ENCODE data around the gene INAFM1. TPM values are rescaled to one million over a fixed set of nuclear protein-coding genes. Genes with fewer than 3 reads are reported as not detected.
A peak's percentile ranks its signal among the peaks of the same experiment; 100 is the strongest.

The INAFM1 gene
- polyA plus RNA-seq, 1 of the 3 experiments (the other 2 are of a cell fraction) = 5.5 TPM

DNA sequence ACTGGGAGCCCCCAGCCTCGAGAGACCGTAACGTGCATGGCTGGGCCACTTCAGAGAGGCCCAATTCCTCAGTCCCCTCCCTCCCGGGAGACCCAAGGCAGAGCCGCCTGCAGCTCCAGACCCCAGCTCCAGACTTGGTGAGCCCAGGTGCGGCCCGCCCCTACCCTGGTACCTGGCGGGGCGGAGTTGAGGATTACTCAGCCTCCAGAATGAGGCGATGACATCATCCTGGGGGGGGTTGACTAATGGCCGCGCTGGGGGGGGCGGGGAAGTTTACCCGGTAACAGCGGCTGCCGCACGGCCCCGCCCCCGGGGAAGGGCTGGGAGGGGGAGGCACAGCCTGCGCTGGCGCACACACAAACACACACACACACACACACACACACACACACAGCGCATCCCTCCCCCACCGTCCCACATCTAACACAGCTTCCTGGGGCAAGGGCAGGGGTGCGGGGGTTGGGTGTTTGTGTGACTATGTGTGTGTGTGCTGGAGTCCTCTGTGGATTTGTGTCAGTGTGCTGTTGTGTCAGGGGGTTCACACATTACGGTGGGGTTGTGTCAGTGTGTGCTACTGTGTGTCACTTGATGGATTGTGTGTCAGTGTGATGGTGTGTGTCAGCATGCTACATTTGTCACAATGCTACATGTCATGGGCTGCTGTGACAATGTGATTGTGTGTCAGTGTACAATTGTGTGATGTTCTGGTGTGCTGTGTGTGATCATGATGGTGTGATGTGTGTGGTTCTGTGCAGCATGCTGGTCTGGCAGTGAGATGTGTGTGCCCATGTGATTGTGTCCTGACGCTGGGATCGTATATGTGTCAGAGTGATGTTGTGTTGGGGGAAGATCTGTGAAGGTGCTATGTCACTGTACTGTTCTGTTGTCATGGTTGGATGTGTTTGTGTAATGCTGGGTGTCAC lies 33.4 kb upstream of the INAFM1 start (continued):
- TF ChIP-seq TCF12 (IDR thresholded peaks at IDR 0.05) (peak; percentile 35; the same call in 1 of the 2 replicates), FOSL2 (IDR thresholded peaks at IDR 0.05; ENCODE audit: borderline replicate concordance, low read depth) (no peak; the same call in 1 of the 2 replicates), CHD2 (IDR thresholded peaks at IDR 0.05; ENCODE audit: low read length, partially characterized antibody) (peak; percentile 82), YY1 (IDR thresholded peaks at IDR 0.05; ENCODE audit: low read depth) (peak; percentile 80), RFX5 (IDR thresholded peaks at IDR 0.05; ENCODE audit: low read length) (peak; percentile 92), MXI1 (IDR thresholded peaks at IDR 0.05; ENCODE audit: low read depth, low read length) (0 out of 2 replicates have a peak, but pooled peaks have one; percentile 21)
- TF ChIP-seq, protein P1, sequence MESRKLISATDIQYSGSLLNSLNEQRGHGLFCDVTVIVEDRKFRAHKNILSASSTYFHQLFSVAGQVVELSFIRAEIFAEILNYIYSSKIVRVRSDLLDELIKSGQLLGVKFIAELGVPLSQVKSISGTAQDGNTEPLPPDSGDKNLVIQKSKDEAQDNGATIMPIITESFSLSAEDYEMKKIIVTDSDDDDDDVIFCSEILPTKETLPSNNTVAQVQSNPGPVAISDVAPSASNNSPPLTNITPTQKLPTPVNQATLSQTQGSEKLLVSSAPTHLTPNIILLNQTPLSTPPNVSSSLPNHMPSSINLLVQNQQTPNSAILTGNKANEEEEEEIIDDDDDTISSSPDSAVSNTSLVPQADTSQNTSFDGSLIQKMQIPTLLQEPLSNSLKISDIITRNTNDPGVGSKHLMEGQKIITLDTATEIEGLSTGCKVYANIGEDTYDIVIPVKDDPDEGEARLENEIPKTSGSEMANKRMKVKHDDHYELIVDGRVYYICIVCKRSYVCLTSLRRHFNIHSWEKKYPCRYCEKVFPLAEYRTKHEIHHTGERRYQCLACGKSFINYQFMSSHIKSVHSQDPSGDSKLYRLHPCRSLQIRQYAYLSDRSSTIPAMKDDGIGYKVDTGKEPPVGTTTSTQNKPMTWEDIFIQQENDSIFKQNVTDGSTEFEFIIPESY (IDR thresholded peaks at IDR 0.05; ENCODE audit: borderline replicate concordance, low read depth) = no peak

DNA sequence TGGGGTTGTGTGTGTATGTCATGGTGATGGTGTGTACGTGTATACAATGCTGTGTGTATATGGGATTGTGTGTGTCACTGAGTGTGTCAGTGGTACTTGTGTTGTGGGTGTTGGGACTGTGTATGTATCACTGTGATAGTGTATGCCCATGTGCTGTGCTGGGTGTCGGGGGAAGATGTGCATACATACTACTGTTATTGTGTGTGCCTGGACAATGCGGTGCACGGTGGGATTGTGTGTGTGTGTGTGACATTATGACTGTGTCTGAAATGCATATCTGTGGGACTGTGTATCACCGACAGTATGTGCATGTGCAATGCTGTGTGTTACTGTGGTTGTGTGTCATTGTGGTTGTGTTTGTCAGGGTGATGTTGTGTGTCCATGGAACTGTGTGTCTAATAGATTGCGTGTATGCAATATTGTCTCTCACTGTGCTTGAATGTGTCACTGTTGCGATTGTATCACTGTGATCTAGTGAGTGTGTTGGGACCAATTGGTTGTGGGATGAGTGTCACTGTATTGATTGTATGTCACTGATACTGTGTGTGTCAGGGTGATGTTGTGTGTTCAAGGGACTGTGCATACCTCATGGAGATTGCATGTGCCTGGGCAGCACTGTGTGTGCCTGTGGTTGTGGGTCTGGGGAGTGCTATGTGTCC lies 32.6 kb upstream of the INAFM1 start:
- H3K27ac ChIP-seq (ENCODE audit: low read depth in 2 of 2, low read length in 1 of 2) = peak overlapping the region; percentile 64 to 68; a peak in 3 of 4 replicates
- POLR2A ChIA-PET = interaction anchor here (0.5 to 1.2 kb wide), 2 partner anchors 16 to 317 kb away, joined by 3 to 8 read pairs; no protein-coding TSS in a partner anchor
- H3K4me2 ChIP-seq = peak overlapping the region; percentile 90; the same call in 1 of the 2 replicates

DNA sequence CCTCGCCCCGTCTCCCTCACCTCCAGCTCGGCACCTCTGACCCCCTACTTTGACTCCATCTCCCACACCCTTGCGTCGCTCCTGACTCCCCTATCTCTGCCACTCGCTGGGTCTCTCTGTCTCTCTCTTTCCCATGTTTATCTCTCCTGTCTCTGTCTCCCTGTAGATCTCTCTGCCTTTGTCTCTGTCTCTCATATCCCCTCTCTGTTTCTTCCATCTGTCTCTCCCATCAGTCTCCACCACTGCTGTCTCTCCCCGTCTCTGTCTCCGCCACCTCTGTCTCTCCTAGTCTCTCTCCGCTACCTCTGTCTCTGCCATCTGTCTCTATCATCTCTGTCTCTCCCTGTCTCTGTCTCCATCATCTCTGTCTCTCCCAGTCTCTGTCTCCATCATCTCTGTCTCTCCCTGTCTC lies 31.3 kb upstream of the INAFM1 start:
- 29% methylated on average over 9 of the region's 9 CpGs for WGBS (ENCODE audit: low lambda C conversion rate)
- ChIA-PET POLR2A (interaction anchor here (0.7 to 2.7 kb wide), 10 partner anchors 10 to 130 kb away, joined by 3 to 65 read pairs (median 8); partner anchors contain the start of genes CCDC9, SAE1 and ZC3H4), CTCF (interaction anchor here (0.6 to 7.0 kb wide), 9 partner anchors 11 to 163 kb away, joined by 3 to 520 read pairs (median 20); partner anchors contain the start of gene CCDC9)
- Histone ChIP-seq H3K4me1 (ENCODE audit: control insufficient read depth in 1 of 2, insufficient read depth in 2 of 2, low read depth in 1 of 2, low read length in 1 of 2) (peaks cover 12 to 40% of the 10 kb centered on the region in 2 experiments; a peak in 3 of 4 replicates), H4K20me1 (ENCODE audit: insufficient read depth) (no peaks in the 10 kb centered on the region), H3K4me3 (ENCODE audit: low read depth in 2 of 2, low read length in 1 of 2) (peak overlapping the region; percentile 37 to 57), H3K9me2 (no peaks in the 10 kb centered on the region), H3K36me3 (replicated peaks in 1 of 2; ENCODE audit: control insufficient read depth in 1 of 2, insufficient read depth in 2 of 2, low read length in 1 of 2) (no peaks in the 10 kb centered on the region), H3K9me3 (no peaks in the 10 kb centered on the region), H3K27ac (ENCODE audit: low read depth in 2 of 2, low read length in 1 of 2) (peak overlapping the region; percentile 68 to 84), H2AFZ (ENCODE audit: low read depth) (no peak overlapping the region), H3K9ac (peak overlapping the region; percentile 80), H3K27me3 (ENCODE audit: insufficient read depth) (no peaks in the 10 kb centered on the region), H3F3A (replicated peaks; ENCODE audit: insufficient read depth) (peaks cover 37% of the 10 kb centered on the region), H3K4me2 (peak overlapping the region; percentile 83), H3K79me2 (ENCODE audit: insufficient read depth) (no peaks in the 10 kb centered on the region)
- DNase-seq = no peak
- TF ChIP-seq MEF2A (IDR thresholded peaks at IDR 0.05; ENCODE audit: borderline replicate concordance, low read depth) (no peak), TCF12 (IDR thresholded peaks at IDR 0.05) (no peak), YY1 (IDR thresholded peaks at IDR 0.05; ENCODE audit: low read depth) (no peak), RXRA (IDR thresholded peaks at IDR 0.05; ENCODE audit: borderline replicate concordance, low read depth) (no peak), ELF1 (IDR thresholded peaks at IDR 0.05) (no peak), FOXM1 (IDR thresholded peaks at IDR 0.05; ENCODE audit: low read depth) (no peak), EP300 (IDR thresholded peaks at IDR 0.05; ENCODE audit: borderline replicate concordance in 1 of 2, low read depth in 1 of 2, low read length in 1 of 2) (no peak), TAF1 (IDR thresholded peaks at IDR 0.05; ENCODE audit: borderline replicate concordance, low read depth, low read length) (no peak)
- TF ChIP-seq, protein P2, sequence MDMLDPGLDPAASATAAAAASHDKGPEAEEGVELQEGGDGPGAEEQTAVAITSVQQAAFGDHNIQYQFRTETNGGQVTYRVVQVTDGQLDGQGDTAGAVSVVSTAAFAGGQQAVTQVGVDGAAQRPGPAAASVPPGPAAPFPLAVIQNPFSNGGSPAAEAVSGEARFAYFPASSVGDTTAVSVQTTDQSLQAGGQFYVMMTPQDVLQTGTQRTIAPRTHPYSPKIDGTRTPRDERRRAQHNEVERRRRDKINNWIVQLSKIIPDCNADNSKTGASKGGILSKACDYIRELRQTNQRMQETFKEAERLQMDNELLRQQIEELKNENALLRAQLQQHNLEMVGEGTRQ (IDR thresholded peaks at IDR 0.05; ENCODE audit: borderline replicate concordance, low read depth, low read length) = no peak

More for the DNA sequence above, 32.6 kb upstream of the INAFM1 start:
- TF ChIP-seq JUND (IDR thresholded peaks at IDR 0.05) (no peak), MXI1 (IDR thresholded peaks at IDR 0.05; ENCODE audit: low read depth, low read length) (0 out of 2 replicates have a peak, but pooled peaks have one; percentile 0)
- Histone ChIP-seq H3K4me3 (ENCODE audit: low read depth in 2 of 2, low read length in 1 of 2) (no peak overlapping the region), H3F3A (replicated peaks; ENCODE audit: insufficient read depth) (peaks cover 39% of the 10 kb centered on the region), H3K4me1 (ENCODE audit: control insufficient read depth in 1 of 2, insufficient read depth in 2 of 2, low read depth in 1 of 2, low read length in 1 of 2) (peaks cover 12 to 40% of the 10 kb centered on the region in 2 experiments; a peak in 3 of 4 replicates), H2AFZ (ENCODE audit: low read depth) (no peak overlapping the region), H4K20me1 (ENCODE audit: insufficient read depth) (no peaks in the 10 kb centered on the region), H3K27me3 (ENCODE audit: insufficient read depth) (no peaks in the 10 kb centered on the region), H3K9me2 (no peaks in the 10 kb centered on the region), H3K36me3 (replicated peaks in 1 of 2; ENCODE audit: control insufficient read depth in 1 of 2, insufficient read depth in 2 of 2, low read length in 1 of 2) (no peaks in the 10 kb centered on the region), H3K79me2 (ENCODE audit: insufficient read depth) (no peaks in the 10 kb centered on the region), H3K9ac (no peak overlapping the region), H3K9me3 (no peaks in the 10 kb centered on the region)
- DNase-seq = no peak
- WGBS (ENCODE audit: low lambda C conversion rate) = 91% methylated on average over 7 of the region's 7 CpGs
- CTCF ChIA-PET = interaction anchor here (7.0 kb wide), 1 partner anchor 23 kb away, joined by 520 read pairs; no protein-coding TSS in a partner anchor
